Vagina (tissue), 2 donors: ENCODE measurements around the gene SNX24.

Experiments used
- CTCF ChIP-seq, 3 experiments: fragments of 450-650 bp in 2 of 3; fragments of 200-600 bp in 1 of 3; sonication (generic) in 1 of 3; IDR thresholded peaks; one replicate each; pipeline ENCODE4 v1.5.1; 2017 to 2019; ENCODE audit warnings: antibody characterized with exemption in 3 of 3, mild to moderate bottlenecking in 2 of 3, moderate library complexity in 2 of 3
- POLR2A ChIP-seq, 2 donors: fragments of 450-650 bp; IDR thresholded peaks; one replicate each; pipeline ENCODE4 v1.6.1; 2017; ENCODE audit warnings: antibody characterized with exemption in 2 of 2, mild to moderate bottlenecking in 2 of 2, moderate library complexity in 2 of 2
- POLR2AphosphoS5 ChIP-seq, 2 donors: sonication (generic); formaldehyde crosslinking; IDR thresholded peaks; one replicate each; pipeline ENCODE4 v1.9.0; 2017; ENCODE audit warnings: antibody characterized with exemption in 2 of 2, mild to moderate bottlenecking in 2 of 2, low read depth in 1 of 2; ENCODE audit not compliant: insufficient read depth in 1 of 2

- TF ChIP-seq CTCF (IDR thresholded peaks at IDR 0.05) (no peak), POLR2A (IDR thresholded peaks at IDR 0.05) (no peak), POLR2AphosphoS5 (IDR thresholded peaks at IDR 0.05; ENCODE audit: insufficient read depth in 1 of 2, low read depth in 1 of 2) (no peak)
Observed at GRCh38 chr5:122933956-122934355, 88.5 kb downstream of the SNX24 start.
